GM19395 (cell line): Measurements from ENCODE around the gene MCF2L.

Experiments used
- ATAC-seq: cut with Tn5 transposase; IDR thresholded peaks from one replicate; pipeline ENCODE4 v1.9.1; 2021; ENCODE audit warnings: mild to moderate bottlenecking, moderate library complexity; ENCODE audit not compliant: unreplicated experiment

The MCF2L gene

DNA sequence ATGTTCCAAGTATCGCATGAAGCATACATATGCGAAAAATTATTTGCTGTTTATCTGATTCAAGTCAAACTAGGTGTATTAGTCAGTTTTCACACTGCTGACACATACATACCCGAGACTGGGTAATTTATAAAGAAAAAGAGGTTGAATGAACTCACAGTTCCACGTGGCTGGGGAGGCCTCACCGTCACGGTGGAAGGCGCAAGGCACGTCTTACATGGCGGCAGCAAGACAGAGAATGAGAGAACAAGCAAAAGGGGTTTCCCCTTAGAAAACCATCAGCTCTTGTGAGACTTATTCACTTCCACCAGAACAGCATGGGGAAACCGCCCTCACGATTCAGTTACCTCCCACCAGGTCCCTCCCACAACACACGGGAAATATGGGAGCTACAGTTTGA, 176.5 kb downstream of the MCF2L start:
- ATAC-seq, result no peak

DNA sequence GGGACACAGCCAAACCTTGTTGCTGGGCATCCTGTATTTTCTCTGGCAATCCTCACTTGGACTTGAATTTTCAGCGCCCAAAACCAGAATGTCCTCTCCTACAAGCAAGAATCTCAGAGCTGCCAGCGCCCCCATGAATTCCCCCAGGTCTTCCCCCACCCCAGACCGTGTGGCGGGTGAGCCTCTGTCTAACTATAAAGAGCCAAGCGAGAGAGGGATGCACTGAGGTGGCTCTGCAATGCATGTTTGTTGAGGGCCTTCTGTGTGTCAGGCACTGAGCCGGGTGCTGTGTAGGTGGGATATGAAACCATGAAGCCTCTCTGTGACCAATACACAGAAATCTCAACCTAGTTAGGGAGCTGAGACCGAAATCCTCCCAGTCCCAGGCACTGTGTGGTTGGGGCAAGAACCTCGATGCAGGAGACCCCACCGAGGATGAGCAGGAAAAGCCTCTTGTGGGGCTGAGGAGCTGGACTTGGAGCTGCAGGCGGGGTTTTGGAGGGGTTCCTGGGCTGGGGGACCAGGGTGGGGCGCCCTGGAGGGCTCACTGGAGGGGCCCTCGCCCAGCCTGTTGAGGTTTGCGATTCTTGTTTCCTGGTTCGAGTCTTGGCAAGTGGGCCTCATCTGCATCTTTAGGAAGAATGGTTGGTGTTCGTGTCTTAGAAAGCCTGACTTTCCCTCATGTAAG, 177.0 kb downstream of the MCF2L start:
- no peak for ATAC-seq

DNA sequence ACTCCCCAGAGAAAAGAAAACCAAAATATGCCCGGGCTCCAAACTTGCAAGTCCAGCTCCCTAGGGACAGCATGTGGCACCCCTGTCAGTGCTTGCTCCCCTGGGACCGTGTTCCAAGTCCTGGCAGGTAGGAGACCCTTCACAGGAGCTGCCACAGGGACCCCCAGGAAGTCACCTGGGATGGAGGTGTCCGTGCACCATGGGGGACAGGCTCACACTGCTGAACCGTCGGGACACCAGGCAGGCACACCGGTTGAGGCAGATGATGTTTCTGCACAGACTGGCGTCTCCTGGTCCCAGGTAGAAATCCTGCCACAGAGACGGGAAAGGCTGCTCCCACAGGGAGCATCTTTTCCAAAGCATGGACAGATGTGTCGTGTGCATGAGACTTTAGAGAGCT, 177.7 kb downstream of the MCF2L start:
- no peak for ATAC-seq

DNA sequence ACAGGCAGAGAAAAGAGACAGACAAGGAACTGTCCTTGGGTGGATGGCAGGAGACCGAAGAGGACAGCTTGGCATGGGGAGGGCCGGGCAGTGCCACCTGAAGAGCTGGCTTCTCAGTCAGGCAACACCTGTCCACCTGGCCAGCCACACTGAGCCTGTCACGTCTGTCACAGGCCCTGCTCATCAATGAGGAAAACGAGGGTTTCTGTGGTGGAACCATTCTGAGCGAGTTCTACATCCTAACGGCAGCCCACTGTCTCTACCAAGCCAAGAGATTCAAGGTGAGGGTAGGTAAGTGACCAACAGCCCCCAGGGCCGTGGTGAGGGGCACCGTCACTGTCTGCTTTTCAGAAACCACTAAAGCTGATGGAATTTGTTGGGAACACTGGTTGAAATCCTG, 178.2 kb downstream of the MCF2L start:
- ATAC-seq, result no peak

DNA sequence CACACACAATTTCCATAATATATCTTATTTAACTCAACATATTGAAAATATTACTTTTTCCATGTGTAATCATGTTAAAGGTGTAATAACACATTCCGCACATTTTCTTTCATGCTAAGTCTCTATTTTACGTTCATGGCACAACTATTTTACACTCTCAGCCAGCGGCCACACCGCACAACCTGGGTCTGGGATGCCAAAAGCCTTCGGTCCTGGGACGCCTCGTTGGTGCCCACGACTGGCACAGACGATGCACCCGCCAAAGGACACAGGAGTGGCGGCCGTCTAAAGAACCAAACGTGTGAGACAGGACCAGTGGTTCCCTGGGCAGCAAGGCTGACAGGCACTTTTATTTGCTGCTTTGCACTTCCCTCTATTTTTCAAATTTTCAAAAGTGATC, 179.4 kb downstream of the MCF2L start:
- ATAC-seq, result no peak

- ATAC-seq, result no peak
Measured at GRCh38 chr13:113148940-113149503, 180.0 kb downstream of the MCF2L start.
